Renal cortical epithelial cell (primary cell): ENCODE measurements around the gene CMTM4. TPM values are rescaled to one million over a fixed set of nuclear protein-coding genes. Genes with fewer than 3 reads are reported as not detected.
A peak's percentile ranks its signal among the peaks of the same experiment; 100 is the strongest.

Source experiments
- DNase-seq: peaks from one replicate; pipeline ENCODE4 v3.0.0-alpha.2; 2011; ENCODE audit warnings: low read depth
- total RNA-seq: library from RNA; depleted of rRNA; stranded (reverse); fragments of >200 nt; gene quantifications from 2 replicates; pipeline ENCODE4 v1.2.3, GENCODE V29; 2014

The CMTM4 gene
- total RNA-seq, result 83.9 and 112 TPM in 2 replicates

GRCh38 chr16:66696669-66697630 is at the start of gene CMTM4:
Gene CMTM4, minus strand, starts transcription at chr16:66696743. Its CDS starts 218 bp downstream, at chr16:66696525.
- peak; percentile 60 for DNase-seq

DNA sequence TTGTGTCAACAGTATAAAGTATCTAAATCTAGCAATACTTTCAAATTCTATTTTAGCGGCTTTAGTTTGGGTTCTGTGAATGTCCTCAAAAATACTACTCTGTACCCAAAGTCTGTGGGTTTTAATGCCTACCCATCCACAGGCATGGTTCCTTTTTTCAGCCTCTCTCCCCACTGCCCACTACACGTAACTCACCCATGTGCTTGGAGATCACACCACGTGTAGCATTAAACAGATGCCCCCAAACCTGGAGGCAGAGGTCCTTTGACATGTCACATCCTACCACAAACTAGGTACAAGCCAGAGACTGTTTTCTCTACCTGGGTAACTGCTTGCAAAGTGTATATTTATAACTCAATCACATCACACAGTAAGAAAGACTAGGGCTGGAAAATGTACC is 49.5 kb upstream of the CMTM4 start:
- DNase-seq, result no peak

- no peak for DNase-seq
Observed at GRCh38 chr16:66741950-66742808, 45.6 kb upstream of the CMTM4 start.

- DNase-seq, result peak; percentile 91
Observed at GRCh38 chr16:66741169-66741900, 44.8 kb upstream of the CMTM4 start.

DNA sequence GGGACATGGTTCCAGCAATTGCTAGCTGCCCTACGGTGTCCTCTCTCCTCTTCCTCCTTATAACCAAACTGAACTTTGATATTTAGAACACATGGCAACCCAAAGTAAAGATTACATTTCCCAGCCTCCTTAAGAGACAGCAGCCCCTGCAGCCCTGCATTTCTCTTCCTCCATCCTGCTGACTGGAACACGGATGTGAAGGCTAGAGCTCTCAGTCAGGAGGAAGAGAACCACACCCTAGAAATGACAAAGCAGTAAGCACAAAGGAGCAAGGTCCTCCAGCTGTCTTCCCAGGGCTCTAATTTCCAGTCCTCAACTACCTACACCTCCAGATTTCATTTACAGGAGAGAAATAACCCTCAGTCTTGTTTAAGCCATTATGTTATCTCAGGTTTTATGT is 44.0 kb upstream of the CMTM4 start:
- DNase-seq, result no peak

GRCh38 chr16:66740010-66740409 is 43.5 kb upstream of the CMTM4 start:
- DNase-seq, result peak; percentile 26

- DNase-seq, result peak; percentile 73
Observed at GRCh38 chr16:66735891-66736290, 39.3 kb upstream of the CMTM4 start.

GRCh38 chr16:66731101-66731500 is 34.6 kb upstream of the CMTM4 start:
- DNase-seq, result no peak

DNA sequence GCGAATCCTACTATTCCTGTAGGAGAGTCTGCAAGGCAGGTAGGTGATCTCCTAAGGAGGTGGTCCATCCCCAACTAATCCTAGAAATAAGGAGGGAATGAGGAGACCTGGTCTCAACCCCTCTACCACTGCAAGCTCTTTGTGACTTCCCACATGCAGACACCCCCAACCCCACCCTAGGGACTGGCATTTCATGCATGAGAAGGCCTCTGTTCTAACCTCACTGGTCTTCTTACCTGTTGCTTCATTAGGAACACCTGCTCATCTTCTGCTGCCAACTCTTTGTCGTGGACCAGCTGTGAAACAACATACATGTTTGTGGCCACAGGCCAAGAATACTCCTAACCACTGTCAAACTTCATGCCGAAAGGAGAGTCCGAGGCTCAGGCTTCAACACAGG is 32.3 kb upstream of the CMTM4 start:
- no peak for DNase-seq

GRCh38 chr16:66728117-66728787 is 31.7 kb upstream of the CMTM4 start:
- peak; percentile 77 for DNase-seq

DNA sequence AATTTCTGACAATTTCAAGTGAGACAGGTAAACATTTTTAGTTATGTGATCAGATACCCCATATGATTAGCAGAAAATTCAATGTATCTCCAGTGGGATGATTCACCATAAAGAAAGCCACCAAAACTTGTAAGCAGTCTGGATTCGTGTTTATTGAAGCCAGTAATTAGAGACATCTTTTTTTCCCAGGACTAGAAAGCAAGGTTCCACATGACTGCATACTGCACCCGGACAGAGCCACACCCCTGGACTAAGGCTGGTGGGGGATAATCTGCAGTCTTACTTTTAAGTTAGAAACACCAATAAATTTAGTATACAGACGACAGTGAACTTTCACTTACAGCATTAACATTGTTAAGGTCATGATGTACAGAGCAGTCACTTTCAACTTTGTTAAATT is 24.2 kb upstream of the CMTM4 start:
- peak; percentile 38 for DNase-seq

DNA sequence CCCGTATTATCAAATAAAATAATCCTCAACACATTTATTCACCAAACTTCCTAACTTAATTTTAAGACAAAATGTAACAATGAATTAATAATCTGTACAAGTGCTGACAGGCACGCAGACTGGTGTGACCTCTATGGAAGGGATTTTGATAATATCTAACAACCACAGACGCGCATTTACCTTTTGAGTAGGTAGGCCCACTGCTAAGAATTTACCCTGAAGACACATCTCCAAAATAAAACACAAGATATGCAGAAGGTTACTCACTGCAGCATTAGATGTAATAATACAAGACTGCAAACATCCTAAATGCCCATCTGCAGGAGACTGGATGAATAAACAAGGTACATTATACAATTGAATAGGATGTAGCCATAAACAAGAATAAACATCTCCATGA is 22.7 kb upstream of the CMTM4 start:
- DNase-seq, result no peak

DNA sequence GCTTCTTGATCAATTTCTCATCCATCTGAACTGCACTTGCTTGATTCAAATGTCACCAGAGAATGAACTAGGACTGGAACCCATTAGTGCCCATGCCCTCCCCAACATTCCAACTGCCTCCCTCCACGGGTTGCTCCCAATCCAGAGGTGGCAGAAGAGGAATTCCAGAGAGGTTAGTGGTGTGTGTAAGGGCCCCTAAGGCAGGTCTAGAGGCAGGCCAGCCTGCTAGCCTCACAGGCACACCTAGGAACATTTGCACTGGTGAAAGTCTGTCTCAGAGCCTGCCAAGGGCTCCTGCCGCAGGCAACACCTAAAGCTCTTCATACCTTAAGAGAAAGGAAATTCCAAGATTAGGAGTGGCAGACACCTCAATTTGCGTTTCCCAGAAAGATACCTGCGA is 21.2 kb upstream of the CMTM4 start:
- DNase-seq, result no peak

GRCh38 chr16:66717112-66717675 is 20.7 kb upstream of the CMTM4 start:
- DNase-seq, result no peak

GRCh38 chr16:66714654-66715307 is 18.2 kb upstream of the CMTM4 start:
- peak; percentile 29 for DNase-seq

GRCh38 chr16:66714062-66714461 is 17.5 kb upstream of the CMTM4 start:
- DNase-seq, result no peak

- peak; percentile 37 for DNase-seq
Observed at GRCh38 chr16:66713076-66713475, 16.5 kb upstream of the CMTM4 start.

- no peak for DNase-seq
Observed at GRCh38 chr16:66712512-66712911, 16.0 kb upstream of the CMTM4 start.

- DNase-seq, result no peak
Observed at GRCh38 chr16:66711581-66711980, 15.0 kb upstream of the CMTM4 start.

DNA sequence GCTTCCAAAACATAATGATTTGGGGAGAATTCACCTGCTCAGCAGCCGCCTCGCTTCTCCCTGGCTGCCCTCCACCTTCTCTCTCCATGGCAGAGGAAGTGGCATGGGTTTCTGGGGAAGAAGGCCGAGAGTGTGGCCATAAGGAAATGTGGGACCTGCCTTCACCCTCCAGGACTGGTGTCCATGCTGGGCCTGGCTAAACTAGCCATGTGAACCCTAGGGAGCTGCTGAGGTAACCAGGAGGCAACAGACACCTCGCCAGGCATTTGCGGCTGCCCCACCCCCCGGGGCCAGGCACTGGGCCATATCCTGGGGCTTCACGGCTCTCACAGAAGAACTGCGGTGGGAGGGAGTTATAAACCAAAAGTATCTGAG is 9.9 kb upstream of the CMTM4 start:
- peak; percentile 59 for DNase-seq
